NCI-H460 (cell line): ENCODE measurements around the gene ADAR. TPM values are rescaled to one million over a fixed set of nuclear protein-coding genes. Genes with fewer than 3 reads are reported as not detected.

ENCODE experiments used
- DNase-seq: peaks from one replicate; pipeline ENCODE4 v3.0.0-alpha.2; 2016; ENCODE audit warnings: low read depth; ENCODE audit errors: extremely low read depth
- total RNA-seq: library from RNA; depleted of rRNA; stranded (reverse); fragments of >200 nt; shearing (Covaris generic); gene quantifications from 2 replicates; pipeline ENCODE4 v1.2.3, GENCODE V29; 2014

ADAR gene
- total RNA-seq, 1 experiment from 2014 or later, result 129 TPM

GRCh38 chr1:154586641-154587040, 21.3 kb downstream of the ADAR start:
- no peak for DNase-seq

DNA sequence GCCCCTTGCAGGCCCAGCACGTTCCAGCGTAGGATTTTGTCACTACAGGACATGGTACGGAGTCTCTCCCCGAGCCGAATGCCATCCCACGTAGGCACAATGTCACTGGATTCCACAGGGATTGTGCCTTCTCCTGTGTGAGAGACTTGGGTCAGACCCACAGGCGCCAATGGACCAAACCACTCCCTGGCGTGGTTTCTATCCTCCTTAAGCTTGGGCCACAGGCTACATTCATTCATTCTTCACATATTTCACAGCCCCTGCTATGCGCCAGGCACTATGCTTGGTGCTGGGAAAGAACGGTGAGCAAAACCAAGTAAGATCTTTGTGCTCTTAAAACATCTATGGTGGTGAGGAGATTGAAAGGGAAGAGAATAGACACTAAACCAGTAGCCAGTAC, 21.8 kb downstream of the ADAR start:
- DNase-seq, result no peak

GRCh38 chr1:154584267-154584994, 23.6 kb downstream of the ADAR start:
- no peak for DNase-seq

GRCh38 chr1:154583773-154584172, 24.2 kb downstream of the ADAR start:
- no peak for DNase-seq

GRCh38 chr1:154582885-154583284, 25.1 kb downstream of the ADAR start:
- no peak for DNase-seq

GRCh38 chr1:154581766-154582165, 26.2 kb downstream of the ADAR start:
- DNase-seq, result no peak

DNA sequence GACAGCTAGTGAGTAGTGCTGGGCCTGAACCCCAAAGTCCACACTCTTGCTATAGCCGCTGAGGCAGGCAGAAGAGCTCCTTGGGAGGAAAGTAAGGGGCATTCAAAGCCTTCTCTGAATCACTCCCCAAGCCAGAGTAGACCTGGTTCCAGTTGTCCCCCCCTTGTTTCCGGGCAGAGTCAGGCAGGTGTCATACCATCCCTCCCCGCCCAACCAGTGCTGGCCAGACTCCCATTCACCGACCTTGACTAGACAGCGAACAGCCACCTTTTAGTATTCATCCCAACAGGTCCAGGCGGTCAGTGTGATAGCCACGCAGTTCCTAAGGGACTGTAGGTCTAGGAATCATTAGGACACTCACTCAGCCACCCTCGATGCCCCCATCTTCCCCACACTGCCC, 28.6 kb downstream of the ADAR start:
- no peak for DNase-seq

DNA sequence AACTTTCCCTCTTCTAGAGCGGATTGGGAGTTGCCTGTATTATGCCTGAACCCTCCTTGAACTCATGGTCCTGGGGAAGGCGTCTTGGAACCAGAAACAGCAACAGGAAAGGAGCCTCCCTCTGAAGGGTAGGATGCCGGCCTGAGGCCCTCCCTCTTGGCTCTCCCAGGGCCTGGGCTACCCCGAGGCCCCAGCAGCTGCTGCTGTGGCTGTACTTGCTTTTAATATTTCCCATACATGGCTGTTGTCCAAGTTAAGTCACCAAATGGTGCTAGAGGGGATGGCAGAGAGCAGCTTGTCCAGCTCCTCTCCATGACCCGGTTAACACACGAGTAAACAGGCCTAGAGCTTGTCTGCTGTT, 29.9 kb downstream of the ADAR start:
- no peak for DNase-seq

GRCh38 chr1:154577346-154578057, 30.5 kb downstream of the ADAR start:
- DNase-seq, result no peak

DNA sequence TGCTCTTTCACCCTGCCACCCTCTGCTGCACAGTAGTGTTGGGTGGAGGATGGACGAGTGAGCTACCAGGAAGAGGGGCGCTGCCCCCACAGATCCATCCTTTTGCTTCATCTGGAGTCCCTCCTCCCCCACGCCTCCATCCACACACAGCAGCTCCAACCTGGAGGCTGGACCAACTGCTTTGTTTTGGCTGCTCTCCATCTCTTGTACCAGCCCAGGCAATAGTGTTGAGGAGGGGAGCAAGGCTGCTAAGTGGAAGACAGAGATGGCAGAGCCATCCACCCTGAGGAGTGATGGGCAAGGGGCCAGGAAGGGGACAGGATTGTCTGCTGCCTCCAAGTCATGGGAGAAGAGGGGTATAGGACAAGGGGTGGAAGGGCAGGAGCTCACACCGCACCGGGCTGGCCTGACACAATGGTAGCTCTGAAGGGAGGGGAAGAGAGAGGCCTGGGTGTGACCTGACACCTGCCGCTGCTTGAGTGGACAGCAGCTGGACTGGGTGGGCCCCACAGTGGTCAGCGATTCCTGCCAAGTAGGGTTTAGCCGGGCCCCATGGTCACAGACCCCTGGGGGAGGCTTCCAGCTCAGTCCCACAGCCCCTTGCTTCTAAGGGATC, 31.9 kb downstream of the ADAR start:
- no peak for DNase-seq

DNA sequence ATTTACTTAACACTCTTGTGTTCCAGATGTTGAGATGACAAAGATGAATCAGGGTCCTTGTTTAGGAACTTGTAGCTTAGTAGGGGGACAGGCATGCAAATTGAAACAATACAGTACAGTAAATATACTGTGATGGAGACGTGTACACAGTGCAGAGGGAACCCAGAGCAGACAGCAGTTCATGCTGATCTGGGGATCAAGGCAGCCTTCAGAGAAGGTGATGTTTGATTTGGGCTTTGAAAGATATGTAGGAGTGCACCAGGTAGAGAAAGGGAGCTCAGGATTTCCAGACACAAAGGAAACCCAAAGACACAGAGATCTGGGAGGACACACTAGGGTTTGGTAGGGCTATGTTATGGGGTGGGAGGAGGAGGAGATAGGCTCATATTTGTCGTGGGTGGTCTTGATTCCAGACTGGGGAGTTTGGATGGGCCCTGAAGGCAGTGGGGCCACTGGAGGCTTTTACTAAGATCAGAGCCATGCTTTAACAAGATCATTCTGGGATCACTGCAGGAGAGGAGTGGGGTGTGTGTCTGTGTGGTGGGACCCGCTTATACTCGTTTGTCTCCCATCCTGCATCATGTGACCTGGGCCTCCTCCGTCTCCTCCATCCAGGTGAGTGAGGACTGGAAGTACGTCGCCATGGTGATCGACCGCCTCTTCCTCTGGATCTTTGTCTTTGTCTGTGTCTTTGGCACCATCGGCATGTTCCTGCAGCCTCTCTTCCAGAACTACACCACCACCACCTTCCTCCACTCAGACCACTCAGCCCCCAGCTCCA, 32.6 kb downstream of the ADAR start:
- DNase-seq, result no peak

GRCh38 chr1:154574716-154575115, 33.3 kb downstream of the ADAR start:
- DNase-seq, result no peak

GRCh38 chr1:154573168-154573510, 34.8 kb downstream of the ADAR start:
- DNase-seq, result no peak

DNA sequence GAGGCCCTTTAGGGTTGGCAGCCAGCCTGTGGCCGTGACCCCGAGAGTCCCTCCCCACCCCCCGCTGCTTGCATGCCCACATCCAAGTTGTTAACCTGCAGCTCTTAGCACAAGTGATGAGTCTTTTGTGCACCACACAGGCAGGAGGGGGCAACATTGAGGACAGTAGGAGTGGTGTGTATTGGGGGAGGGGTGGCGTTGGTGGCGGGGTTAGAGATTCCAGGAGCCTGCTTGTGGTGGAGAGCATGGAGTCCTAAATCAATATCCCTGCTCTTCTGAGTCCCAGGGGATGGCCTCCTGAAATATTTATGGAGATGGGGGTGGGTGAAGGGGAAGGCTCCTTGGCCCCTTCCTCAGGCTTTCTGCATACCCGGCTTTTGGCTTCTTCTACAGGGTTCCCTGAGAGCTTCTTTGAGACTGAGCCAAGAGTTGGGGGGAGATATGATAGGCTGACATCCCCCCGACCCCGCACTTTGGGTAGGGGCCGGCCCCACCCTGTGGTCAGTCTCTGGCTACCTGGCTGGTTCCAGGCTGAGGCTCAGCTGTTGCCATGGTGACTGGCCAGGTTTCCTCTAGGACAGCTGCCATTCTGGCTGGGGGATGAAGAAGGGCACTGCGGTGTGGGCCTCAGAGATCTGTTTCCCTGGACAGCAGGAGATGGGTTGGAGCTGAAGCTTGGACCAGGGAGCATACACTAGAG, 35.4 kb downstream of the ADAR start:
- DNase-seq, result no peak

DNA sequence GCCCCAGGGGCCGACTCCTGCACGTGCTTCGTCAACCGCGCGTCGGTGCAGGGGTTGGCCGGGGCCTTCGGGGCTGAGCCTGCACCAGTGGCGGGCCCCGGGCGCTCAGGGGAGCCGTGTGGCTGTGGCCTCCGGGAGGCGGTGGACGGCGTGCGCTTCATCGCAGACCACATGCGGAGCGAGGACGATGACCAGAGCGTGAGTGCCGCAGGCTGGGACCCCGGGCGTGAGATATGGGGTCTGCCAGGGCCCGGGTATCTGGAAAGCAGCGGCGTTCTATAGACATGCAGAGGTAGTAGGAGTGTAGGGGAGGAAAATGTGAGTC, 36.1 kb downstream of the ADAR start:
- no peak for DNase-seq

GRCh38 chr1:154571244-154571963, 36.6 kb downstream of the ADAR start:
- no peak for DNase-seq

GRCh38 chr1:154568157-154568815, 39.7 kb downstream of the ADAR start:
- no peak for DNase-seq

- DNase-seq, result peak; percentile 63
Observed at GRCh38 chr1:154567386-154568156, 40.4 kb downstream of the ADAR start, which contains the start of gene CHRNB2. CHRNB2 (plus strand) TSS chr1:154567778; CDS start chr1:154568045, 267 bp downstream.

DNA sequence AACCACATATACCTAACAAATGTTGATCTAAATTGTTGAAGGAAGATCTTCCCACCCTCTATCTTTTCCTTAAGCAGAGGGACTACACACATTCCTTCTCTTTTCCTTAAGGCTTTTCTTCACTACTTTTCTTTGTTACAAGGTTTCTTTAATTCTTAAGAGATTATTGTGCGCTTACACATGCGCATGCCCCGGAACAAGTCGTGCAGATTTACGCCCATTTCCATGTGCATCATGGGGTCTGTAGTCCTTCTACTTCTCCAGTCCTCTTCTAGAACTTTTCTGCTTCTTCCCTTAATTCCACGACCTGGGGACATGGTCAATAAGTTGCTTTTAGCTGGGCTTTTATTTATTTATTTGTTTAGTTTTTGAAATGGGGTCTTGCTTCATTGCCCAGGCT, 42.1 kb downstream of the ADAR start:
- no peak for DNase-seq
